Type B pancreatic cell (in vitro differentiated cells): ENCODE data around the gene SLC2A13. TPM values are rescaled to one million over a fixed set of nuclear protein-coding genes. Genes with fewer than 3 reads are reported as not detected.

Source experiments
- DNase-seq: peaks from one replicate; pipeline ENCODE4 v3.0.0; 2021; ENCODE audit warnings: mixed read lengths; ENCODE audit not compliant: unreplicated experiment; ENCODE audit errors: extremely low spot score
- H3K27ac Mint-ChIP-seq: 2 replicates; pipeline ENCODE4 v1.8.0; 2021; ENCODE audit warnings: mild to moderate bottlenecking, mixed read lengths
- H3K27me3 Mint-ChIP-seq: 2 replicates; pipeline ENCODE4 v1.8.0; 2021; ENCODE audit warnings: mixed read lengths
- H3K36me3 Mint-ChIP-seq: 2 replicates; pipeline ENCODE4 v1.8.0; 2021; ENCODE audit warnings: mixed read lengths
- H3K4me1 Mint-ChIP-seq: one replicate; pipeline ENCODE4 v1.8.0; 2021; ENCODE audit warnings: mixed read lengths; ENCODE audit not compliant: unreplicated experiment
- H3K4me3 Mint-ChIP-seq: 2 replicates; pipeline ENCODE4 v1.8.0; 2021; ENCODE audit warnings: mild to moderate bottlenecking, mixed read lengths
- H3K9me3 Mint-ChIP-seq: 2 replicates; pipeline ENCODE4 v1.8.0; 2021; ENCODE audit warnings: mixed read lengths
- CTCF ChIP-seq: fragments of 200-600 bp; sonication (generic); conservative IDR thresholded peaks from 2 replicates; pipeline ENCODE4 v1.5.0; 2021; ENCODE audit warnings: antibody characterized with exemption, mild to moderate bottlenecking
- long read RNA-seq: library from polyadenylated mRNA; unstranded; transcript quantifications from one replicate; pipeline ENCODE4 v2.0.0, GENCODE V29; 2020
- total RNA-seq: library from RNA; stranded (reverse); gene quantifications from 2 replicates; pipeline ENCODE4 v1.2.1, GENCODE V29; 2021; ENCODE audit warnings: low replicate concordance

Gene SLC2A13
- total RNA-seq, result 7.1 and 9.4 TPM in 2 replicates
- long read RNA-seq, partial matches to known transcripts, result 3 of 7 reads
- long read RNA-seq, other reads (novel, unspliced or antisense), result 4 of 7 reads

DNA sequence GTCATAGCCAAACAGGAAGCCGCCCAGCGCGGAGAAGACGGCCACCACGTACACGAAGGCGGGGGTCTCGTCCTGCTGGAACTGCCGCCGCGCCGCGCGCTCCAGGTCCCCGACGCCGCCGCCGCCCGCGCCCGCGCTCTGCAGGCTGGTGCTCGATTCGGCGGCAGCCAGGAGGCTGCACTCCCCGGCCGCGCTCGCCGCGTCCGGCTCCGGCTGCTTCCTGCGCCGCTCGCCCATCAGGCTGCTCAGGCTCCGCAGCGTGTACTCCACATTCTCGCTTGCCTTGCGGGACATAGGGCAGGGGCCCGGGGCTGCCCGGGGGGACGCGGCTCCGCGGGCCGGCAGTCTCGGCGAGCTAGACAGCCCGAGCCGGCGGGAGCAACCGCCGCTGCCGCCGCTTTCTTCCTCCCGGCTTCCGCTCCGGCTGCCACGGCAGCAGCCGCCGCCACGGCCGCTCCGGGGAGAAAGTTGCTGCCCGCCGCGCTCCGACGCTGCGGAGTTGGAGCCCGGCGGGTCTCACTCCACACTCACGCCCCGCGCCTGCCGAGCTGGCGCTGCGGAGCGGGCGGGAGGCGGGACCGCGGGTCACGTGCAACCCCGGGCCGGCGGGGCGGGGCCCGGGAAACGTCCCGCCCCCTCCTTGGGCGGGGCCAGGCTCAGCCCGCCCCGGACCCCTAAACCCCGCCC, at the start of gene SLC2A13:
Gene SLC2A13 (minus strand): TSS at position 567 of the 687 bp plus-strand sequence. CDS start 273 bp downstream, at position 294.
- peaks cover 6% of the 10 kb centered on the region for H3K36me3 Mint-ChIP-seq
- no peak for TF ChIP-seq CTCF
- DNase-seq, result peak; percentile 80
- H3K27ac Mint-ChIP-seq, result peak within 1 kb of the TSS; percentile 58
- H3K4me1 Mint-ChIP-seq, result peaks cover 23% of the 10 kb centered on the region
- H3K9me3 Mint-ChIP-seq, result no peaks in the 10 kb centered on the region
- H3K4me3 Mint-ChIP-seq, result peak within 1 kb of the TSS; percentile 89
- H3K27me3 Mint-ChIP-seq, result peaks cover 4% of the 10 kb centered on the region

DNA sequence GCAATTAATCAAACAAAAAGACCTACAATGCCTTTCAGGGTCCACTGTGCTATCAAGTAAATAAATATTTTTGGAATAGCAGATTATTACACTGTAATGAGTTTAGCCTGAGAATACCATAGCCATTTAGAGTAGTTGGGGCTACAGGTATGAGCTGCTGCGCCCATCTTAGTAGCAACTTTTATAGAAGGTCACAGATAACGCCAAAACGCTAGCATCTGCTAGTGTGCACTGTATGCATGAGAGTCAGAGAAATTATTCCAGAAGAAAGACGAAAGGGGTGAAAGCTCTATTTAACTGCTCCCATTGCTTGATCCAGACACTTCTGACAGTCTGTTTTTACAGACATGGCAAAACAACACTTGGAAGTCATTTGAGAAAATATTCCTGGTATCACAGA, 48.5 kb upstream of the SLC2A13 start:
- H3K4me3 Mint-ChIP-seq, result no peak overlapping the region
- no peak for DNase-seq
- H3K27ac Mint-ChIP-seq, result no peak overlapping the region
- no peaks in the 10 kb centered on the region for H3K36me3 Mint-ChIP-seq
- TF ChIP-seq CTCF, result no peak
- peaks cover 8% of the 10 kb centered on the region for H3K27me3 Mint-ChIP-seq
- no peaks in the 10 kb centered on the region for H3K9me3 Mint-ChIP-seq
- H3K4me1 Mint-ChIP-seq, result peaks cover 7% of the 10 kb centered on the region

GRCh38 chr12:40153432-40153831, 47.6 kb upstream of the SLC2A13 start:
- peaks cover 8% of the 10 kb centered on the region for H3K27me3 Mint-ChIP-seq
- no peaks in the 10 kb centered on the region for H3K36me3 Mint-ChIP-seq
- no peak for TF ChIP-seq CTCF
- no peak overlapping the region for H3K4me3 Mint-ChIP-seq
- H3K4me1 Mint-ChIP-seq, result peaks cover 7% of the 10 kb centered on the region
- H3K27ac Mint-ChIP-seq, result no peak overlapping the region
- DNase-seq, result no peak
- H3K9me3 Mint-ChIP-seq, result no peaks in the 10 kb centered on the region

GRCh38 chr12:40152783-40153383, 47.0 kb upstream of the SLC2A13 start:
- no peak for DNase-seq
- Mint-ChIP-seq H3K4me3 (no peak overlapping the region), H3K4me1 (peaks cover 7% of the 10 kb centered on the region), H3K9me3 (no peaks in the 10 kb centered on the region), H3K27ac (no peak overlapping the region), H3K36me3 (no peaks in the 10 kb centered on the region), H3K27me3 (peaks cover 8% of the 10 kb centered on the region)
- peak; percentile 93 for TF ChIP-seq CTCF

GRCh38 chr12:40149673-40150260, 43.9 kb upstream of the SLC2A13 start:
- H3K4me1 Mint-ChIP-seq, result peaks cover 3% of the 10 kb centered on the region
- H3K27ac Mint-ChIP-seq, result no peak overlapping the region
- H3K4me3 Mint-ChIP-seq, result no peak overlapping the region
- no peak for DNase-seq
- no peaks in the 10 kb centered on the region for H3K36me3 Mint-ChIP-seq
- H3K27me3 Mint-ChIP-seq, result peaks cover 8% of the 10 kb centered on the region
- no peak for TF ChIP-seq CTCF
- no peaks in the 10 kb centered on the region for H3K9me3 Mint-ChIP-seq
